ENCODE measurements around the gene GARIN5B.

Gene GARIN5B

GRCh38 chr19:55392820-55393761 is 30.0 kb upstream of the GARIN5B start:
- peak overlapping the region in 1 of 2 donors; percentile 77 for H3K27ac Mint-ChIP-seq

DNA sequence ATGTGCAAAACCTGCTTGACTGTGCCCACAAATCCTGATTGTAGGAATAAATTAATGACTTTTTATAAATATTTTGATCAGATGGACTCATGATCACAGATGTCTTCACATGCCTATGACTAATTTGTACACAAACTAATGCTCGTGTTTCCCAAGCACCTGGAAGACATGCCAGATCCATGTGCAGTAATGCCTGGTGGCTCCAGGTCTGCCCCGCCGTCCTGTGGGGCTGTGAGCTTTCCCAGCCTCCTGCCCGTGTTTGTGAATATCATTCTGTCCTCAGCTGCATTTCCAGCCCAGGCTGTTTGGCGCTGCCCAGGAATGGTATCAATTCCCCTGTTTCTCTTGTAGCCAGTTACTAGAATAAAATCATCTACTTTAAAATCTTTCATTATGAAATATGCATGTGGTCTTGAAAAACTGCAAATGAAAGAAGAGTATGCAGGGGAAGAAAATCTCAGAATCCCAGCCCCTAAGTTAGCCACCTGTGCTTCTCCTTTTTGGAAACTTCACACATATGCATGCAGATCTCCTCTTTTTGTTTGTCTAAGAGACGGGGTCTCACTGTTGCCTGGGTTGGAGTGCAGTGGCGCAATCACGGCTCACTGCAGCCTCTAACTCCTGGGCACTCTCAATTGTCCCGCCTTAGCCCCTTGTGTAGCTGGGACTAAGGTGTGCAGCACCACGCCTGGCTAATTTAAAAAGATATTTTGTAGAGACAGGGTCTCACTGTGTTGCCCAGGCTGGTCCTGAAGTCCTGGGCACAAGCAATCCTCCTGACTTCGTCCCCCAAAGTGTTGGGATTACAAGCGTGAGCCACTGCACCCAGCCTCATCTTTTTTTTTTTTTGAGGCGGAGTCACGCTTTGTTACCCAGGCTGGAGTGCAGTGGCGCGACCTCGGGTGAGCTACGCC is 28.9 kb upstream of the GARIN5B start:
- Mint-ChIP-seq H3K4me1 (peaks cover 51% of the 10 kb centered on the region), H3K27ac (no peak overlapping the region), H3K27me3 (no peaks in the 10 kb centered on the region), H3K9me3 (no peaks in the 10 kb centered on the region), H3K4me3 (no peak overlapping the region)
- ATAC-seq (no peak), DNase-seq (no peak)

More at GRCh38 chr19:55392820-55393761, 30.0 kb upstream of the GARIN5B start:
- H3K4me1 Mint-ChIP-seq, result peaks cover 44% of the 10 kb centered on the region
- no peaks in the 10 kb centered on the region for H3K27me3 Mint-ChIP-seq
- DNase-seq (no peak), ATAC-seq (peak; percentile 19)
- H3K4me3 Mint-ChIP-seq, result no peak overlapping the region
- no peaks in the 10 kb centered on the region for H3K9me3 Mint-ChIP-seq

DNA sequence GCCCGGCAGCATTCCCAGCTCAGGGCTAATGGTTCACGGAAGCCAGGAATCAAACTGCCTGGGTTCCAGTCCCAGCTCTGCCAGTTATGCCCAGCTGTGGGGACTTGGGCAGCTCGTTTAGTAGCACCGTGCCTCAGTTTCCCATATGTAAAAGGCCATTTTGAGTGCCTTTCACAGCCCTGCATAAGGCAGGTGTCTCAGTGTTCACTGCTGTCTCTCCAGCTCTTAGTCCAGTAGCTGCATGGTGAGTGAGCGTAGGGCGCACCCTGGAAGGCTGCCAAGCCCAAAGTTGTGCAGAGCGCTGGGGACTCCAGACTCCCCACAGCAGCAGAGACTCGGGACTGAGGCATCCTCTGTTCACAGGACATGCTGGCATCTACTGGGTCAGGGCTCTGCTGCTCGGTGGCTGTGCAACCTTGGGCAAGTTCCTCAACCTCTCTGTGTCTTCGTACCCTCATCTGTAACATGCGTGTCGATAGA is 28.2 kb upstream of the GARIN5B start:
- Mint-ChIP-seq H3K27me3 (no peaks in the 10 kb centered on the region), H3K9me3 (no peaks in the 10 kb centered on the region), H3K27ac (no peak overlapping the region), H3K4me1 (peaks cover 58% of the 10 kb centered on the region), H3K4me3 (no peak overlapping the region)
- ATAC-seq, result no peak
- no peak for DNase-seq

DNA sequence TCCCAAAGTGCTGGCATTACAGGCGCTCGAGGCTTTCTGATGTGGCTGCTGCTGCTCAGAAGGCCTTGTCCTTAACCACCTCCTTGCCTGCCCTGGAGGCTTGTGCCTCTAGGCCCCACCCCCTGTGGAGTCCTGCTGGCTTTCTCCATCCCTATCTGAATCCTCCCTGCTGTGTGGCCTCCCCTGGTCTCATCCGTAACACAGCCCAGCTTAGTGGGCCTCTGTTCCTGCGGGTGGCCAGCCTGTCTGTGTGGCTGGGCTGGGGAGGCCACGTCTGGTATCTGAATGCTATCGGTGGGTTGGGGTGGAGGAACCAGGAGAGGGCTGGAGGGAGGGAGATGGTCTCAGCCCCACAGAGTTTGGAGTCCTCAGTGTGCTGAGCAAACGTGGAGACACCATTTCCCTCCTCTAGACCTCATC is 27.4 kb upstream of the GARIN5B start:
- Mint-ChIP-seq H3K4me3 (no peak overlapping the region), H3K27ac (peak overlapping the region; percentile 83 to 88), H3K9me3 (no peaks in the 10 kb centered on the region), H3K27me3 (no peaks in the 10 kb centered on the region), H3K4me1 (peaks cover 62% of the 10 kb centered on the region)
- DNase-seq, result no peak
- ATAC-seq, result no peak

DNA sequence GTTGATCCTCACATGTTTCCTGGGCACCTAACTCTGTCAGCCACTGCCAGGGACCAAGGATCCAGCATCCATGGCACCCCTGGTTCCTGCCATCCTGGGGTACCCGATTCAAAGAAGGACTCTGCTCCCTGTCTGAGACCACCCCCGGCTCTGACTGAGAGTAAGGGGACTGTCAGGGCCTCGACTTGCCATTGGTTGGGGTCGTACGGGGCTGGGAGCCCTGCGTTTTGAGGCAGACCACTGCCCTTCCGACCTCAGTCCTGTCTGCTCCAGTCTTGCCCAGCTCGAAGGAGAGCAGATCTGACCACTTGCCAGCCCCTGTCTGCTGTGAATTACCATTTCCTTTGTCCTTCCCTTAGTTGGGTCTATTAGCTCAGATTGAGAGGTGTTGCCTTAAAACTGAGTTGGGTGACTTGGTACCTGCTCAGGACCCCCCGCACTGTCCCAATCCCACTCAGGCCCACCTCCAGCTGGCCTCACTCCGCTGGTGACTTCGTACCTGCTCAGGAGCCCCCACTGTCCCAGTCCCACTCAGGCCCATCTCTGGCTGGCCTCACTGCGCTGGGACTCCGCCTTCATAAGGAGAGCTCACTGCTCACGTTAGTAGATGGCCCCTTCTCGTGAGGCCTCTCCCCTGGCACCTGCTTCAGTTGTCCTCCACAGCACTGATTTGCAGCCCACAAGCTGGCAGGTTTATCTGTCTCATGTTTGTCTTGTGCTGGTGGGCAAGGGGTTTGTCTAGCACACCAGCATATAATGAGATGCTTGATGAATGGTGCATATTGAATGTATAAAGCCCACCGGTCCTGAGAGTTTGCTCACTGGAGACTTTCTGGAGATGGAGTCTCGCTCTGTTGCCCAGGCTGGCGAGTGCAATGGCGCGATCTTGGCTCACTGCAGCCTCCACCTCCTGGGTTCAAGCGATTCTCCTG is 26.6 kb upstream of the GARIN5B start:
- Mint-ChIP-seq H3K27me3 (no peaks in the 10 kb centered on the region), H3K27ac (peak overlapping the region; percentile 58 to 83), H3K4me3 (peak overlapping the region; percentile 23 to 68), H3K9me3 (no peaks in the 10 kb centered on the region), H3K4me1 (peaks cover 66% of the 10 kb centered on the region)
- ATAC-seq, result no peak
- no peak for DNase-seq

DNA sequence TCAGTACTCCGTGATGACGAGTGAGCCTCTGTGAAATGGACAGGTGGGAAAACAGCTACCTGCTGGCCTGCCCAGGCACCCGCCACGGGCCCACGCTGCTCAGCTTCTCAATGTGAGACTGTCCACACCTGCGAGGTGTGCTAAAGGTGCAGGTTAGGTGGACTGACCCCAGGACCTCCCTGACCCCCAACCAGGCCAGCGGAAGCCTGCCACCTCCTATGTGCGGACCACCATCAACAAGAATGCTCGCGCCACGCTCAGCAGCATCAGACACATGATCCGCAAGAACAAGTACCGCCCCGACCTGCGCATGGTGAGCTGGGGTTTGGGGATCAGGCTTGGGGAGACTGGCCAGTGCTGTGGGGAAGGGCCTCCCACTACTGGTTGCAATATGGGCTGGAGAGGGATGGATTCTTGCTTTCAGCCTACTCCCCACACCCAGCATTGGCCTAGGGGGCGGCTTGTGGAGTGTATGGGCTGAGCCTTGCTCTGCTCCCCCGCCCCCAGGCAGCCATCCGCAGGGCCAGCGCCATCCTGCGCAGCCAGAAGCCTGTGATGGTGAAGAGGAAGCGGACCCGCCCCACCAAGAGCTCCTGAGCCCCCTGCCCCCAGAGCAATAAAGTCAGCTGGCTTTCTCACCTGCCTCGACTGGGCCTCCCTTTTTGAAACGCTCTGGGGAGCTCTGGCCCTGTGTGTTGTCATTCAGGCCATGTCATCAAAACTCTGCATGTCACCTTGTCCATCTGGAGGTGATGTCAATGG is 24.9 kb upstream of the GARIN5B start:
- ATAC-seq (no peak), DNase-seq (no peak)
- H3K4me1 Mint-ChIP-seq, result peaks cover 69% of the 10 kb centered on the region
- H3K9me3 Mint-ChIP-seq, result no peaks in the 10 kb centered on the region
- H3K4me3 Mint-ChIP-seq, result peak overlapping the region; percentile 93 to 98
- no peaks in the 10 kb centered on the region for H3K27me3 Mint-ChIP-seq
- H3K27ac Mint-ChIP-seq, result peak overlapping the region; percentile 76 to 79

DNA sequence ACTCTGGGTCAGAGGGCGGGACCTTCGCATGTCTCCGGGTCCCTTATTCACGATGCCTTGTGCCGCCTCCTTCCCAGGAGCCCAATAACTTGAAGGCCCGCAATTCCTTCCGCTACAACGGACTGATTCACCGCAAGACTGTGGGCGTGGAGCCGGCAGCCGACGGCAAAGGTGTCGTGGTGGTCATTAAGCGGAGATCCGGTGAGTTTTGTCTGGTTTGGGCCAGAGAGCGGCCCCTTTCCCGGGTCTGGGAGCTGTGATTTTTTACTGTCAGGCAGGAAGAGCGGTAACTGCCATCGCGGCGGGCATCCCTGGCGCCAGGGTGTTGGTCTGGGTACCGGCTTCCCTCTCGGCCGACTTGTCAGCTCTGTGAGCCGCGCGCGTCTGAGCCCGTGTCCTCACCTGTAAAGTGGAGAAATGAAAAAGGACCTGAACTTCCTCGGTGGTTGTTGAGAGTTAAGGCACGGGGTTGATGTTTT is 23.5 kb upstream of the GARIN5B start:
- no peak for ATAC-seq
- peak overlapping the region; percentile 99 for H3K27ac Mint-ChIP-seq
- no peak for DNase-seq
- H3K27me3 Mint-ChIP-seq, result no peaks in the 10 kb centered on the region
- peaks cover 80% of the 10 kb centered on the region for H3K4me1 Mint-ChIP-seq
- H3K9me3 Mint-ChIP-seq, result peaks cover 0 to 4% of the 10 kb centered on the region in 2 donors
- H3K4me3 Mint-ChIP-seq, result peak overlapping the region; percentile 93 to 98

- ATAC-seq (peak; percentile 79), DNase-seq (peak; percentile 99)
- Mint-ChIP-seq H3K9me3 (peaks cover 0 to 4% of the 10 kb centered on the region in 2 donors), H3K4me3 (peak within 1 kb of the TSS; percentile 93 to 98), H3K4me1 (peaks cover 82% of the 10 kb centered on the region), H3K27me3 (no peaks in the 10 kb centered on the region), H3K27ac (peak within 1 kb of the TSS; percentile 99)
Observed at GRCh38 chr19:55385724-55386492, 22.8 kb upstream of the GARIN5B start, which contains the start of gene RPL28. Gene RPL28, plus strand, starts transcription at chr19:55385932. Its CDS starts 426 bp downstream, at chr19:55386358.

DNA sequence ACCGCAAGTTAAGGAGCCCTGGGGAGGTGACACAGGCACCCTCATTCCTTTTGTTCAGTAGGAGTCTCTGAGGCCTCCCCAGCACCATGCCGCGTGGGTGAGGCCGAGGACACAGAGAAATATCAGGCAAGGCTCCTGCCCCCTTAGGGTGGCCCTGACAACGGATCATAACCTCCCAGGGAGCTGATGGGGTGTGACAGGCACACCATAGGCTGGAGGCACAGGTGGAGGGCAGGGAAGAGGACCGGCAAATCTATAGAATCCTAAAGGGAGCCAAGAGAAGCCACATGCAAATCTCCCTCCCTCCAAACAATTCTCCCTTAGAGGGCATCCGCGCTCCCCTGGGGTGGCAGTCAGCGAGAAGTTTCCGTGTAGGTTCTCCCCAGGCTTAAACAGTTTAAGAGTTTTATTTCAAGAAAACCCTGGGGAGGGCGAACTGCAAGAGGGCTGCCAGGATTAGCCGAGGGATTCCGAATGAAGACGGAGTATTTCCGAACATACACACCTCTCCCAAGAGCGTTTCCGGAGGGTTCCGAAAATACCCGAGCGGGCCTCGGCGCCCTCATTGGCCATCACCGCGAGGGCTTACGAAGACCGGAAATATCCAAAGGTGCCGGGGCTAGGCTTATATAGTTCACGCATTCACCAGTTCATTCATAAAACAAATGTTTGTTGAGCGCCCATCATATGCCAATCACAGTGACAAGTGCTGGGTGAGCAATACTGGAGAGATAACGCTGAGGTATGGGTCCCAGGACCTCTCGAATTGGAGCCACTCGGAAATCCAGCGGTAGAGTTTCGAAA is 22.1 kb upstream of the GARIN5B start:
- Mint-ChIP-seq H3K27ac (peak overlapping the region; percentile 99), H3K9me3 (peaks cover 0 to 4% of the 10 kb centered on the region in 2 donors), H3K27me3 (no peaks in the 10 kb centered on the region), H3K4me1 (peaks cover 74% of the 10 kb centered on the region), H3K4me3 (peak overlapping the region; percentile 93 to 98)
- DNase-seq (peak; percentile 95), ATAC-seq (peak; percentile 84)

DNA sequence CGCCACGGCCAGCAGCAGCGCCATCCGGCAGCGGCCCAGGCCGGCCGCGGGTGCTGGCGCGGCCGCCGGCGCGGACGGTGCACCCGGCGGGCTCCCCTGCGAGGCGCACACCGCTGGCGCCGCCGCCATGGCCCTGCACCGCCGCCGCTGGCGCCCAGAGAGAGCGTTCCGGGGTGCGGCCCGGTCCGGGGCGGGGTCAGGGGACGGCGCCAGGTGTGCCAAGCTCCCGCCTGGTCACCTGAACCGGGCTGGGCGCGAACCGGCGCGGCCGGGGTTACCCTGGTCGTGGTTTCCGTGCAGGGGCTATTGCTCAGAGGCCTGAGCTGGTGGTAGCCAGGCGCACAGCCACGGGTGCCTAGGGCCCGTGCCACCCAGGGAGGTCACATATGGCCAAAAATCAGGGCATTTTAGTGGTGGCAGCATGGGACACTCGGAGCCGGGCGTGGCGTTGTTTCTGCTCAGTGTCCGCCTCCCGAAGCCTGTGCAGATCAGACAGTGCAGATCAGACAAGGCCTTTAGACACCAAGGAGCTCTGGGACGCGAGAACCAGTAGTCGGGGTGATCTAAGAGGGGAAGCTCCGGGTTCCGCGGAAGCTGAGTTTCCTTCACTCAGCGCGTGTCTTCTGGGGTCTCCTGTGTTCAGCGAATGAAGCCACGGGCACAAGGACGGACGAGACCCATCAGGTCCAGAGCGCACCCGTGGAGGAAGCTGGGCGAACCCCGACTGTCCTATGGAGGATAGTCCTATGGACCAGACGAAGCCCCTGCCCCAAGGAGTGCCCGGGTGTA is 21.3 kb upstream of the GARIN5B start, which contains the start of gene TMEM238:
Gene TMEM238 (minus strand): TSS at position 162 of the 789 bp plus-strand sequence. CDS start 33 bp downstream, at position 129.
- Mint-ChIP-seq H3K4me3 (peak within 1 kb of the TSS; percentile 95 to 98), H3K27ac (peak within 1 kb of the TSS; percentile 99), H3K27me3 (no peaks in the 10 kb centered on the region), H3K9me3 (peaks cover 0 to 4% of the 10 kb centered on the region in 2 donors), H3K4me1 (peaks cover 66% of the 10 kb centered on the region)
- ATAC-seq (peak; percentile 16), DNase-seq (peak; percentile 41 to 55)

DNA sequence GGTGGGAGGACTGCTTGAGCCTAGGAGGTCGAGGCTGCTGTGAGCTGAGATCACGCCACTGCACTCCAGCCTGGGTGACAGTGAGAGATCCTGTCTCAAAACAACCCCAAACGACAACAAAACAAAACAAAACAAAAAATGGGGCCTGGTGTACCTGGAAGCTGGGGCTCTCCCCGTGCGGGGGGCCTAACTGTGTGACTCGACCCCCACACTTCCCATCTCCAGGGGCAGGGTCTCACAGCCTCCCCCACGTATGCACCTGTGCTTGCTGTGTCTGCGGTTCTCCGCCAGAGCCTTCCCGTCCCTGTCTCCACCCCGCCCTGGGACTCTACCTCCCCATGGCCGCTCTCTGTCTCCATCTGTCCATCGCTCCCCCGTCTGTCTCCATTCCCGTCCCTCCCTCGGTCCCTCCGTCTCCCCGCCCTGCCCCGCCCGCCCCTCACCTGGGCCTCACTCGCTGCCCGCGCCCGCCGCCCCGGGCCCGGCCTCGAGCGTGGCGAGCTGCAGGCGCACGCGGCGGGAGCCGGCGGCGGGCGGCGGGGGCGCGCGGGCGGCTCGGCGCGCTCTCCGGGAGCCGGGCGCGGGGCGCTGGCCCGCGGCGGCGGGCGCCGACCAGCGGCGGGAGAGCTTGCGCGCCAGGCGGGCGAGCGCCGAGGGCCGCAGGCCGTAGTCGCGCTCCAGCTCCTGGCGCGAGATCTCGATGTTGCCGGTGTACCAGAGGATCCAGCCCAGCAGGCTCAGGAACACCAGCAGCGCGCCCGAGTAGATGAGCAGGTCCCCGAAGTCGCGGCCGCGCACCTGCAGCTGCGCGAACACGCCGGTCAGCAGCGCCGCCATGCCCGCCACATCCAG is 20.4 kb upstream of the GARIN5B start:
- Mint-ChIP-seq H3K27me3 (no peaks in the 10 kb centered on the region), H3K9me3 (peaks cover 0 to 4% of the 10 kb centered on the region in 2 donors), H3K27ac (peak overlapping the region; percentile 95 to 98), H3K4me3 (peak overlapping the region; percentile 95 to 98), H3K4me1 (peaks cover 58% of the 10 kb centered on the region)
- DNase-seq, result peak; percentile 70 to 72
- ATAC-seq, result peak; percentile 48
